ENCODE results near the gene COPRS. TPM values are rescaled to one million over a fixed set of nuclear protein-coding genes. Genes with fewer than 3 reads are reported as not detected.
A peak's percentile ranks its signal among the peaks of the same experiment; 100 is the strongest.

COPRS gene
- total and polyA plus RNA-seq, 2 donors from 2014 or later: 34.3 to 124 TPM

DNA sequence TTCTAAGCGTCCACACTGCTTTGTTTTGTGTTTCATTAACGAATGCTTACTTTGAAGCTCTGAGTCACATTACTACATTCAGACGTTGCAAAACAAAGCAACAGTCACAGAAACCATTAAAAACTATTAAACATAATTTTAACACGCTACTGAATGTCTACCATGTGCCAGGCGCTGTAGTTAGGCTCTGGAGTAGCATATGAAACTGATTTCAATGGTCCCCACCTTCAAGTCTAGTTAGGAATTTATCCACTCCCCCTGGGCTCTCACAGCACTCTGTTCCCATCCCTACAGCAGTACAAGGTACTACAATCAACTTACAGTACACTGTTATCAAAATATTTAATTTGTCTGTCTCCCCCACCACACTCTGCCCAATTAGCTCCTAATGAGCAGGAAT is 41.8 kb upstream of the COPRS start:
- TF ChIP-seq, protein P1, sequence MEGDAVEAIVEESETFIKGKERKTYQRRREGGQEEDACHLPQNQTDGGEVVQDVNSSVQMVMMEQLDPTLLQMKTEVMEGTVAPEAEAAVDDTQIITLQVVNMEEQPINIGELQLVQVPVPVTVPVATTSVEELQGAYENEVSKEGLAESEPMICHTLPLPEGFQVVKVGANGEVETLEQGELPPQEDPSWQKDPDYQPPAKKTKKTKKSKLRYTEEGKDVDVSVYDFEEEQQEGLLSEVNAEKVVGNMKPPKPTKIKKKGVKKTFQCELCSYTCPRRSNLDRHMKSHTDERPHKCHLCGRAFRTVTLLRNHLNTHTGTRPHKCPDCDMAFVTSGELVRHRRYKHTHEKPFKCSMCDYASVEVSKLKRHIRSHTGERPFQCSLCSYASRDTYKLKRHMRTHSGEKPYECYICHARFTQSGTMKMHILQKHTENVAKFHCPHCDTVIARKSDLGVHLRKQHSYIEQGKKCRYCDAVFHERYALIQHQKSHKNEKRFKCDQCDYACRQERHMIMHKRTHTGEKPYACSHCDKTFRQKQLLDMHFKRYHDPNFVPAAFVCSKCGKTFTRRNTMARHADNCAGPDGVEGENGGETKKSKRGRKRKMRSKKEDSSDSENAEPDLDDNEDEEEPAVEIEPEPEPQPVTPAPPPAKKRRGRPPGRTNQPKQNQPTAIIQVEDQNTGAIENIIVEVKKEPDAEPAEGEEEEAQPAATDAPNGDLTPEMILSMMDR (IDR thresholded peaks at IDR 0.05; ENCODE audit: borderline replicate concordance, extremely low read depth, insufficient read depth): no peak
- Histone ChIP-seq H3K9ac (ENCODE audit: low read length in 3 of 3) (peak overlapping the region; percentile 79 to 85 (median 83)), H3K27ac (ENCODE audit: low read depth in 2 of 2, low read length in 2 of 2) (peak overlapping the region; percentile 38 to 60), H3K36me3 (ENCODE audit: control insufficient read depth in 2 of 3, insufficient read depth in 3 of 3, low read length in 3 of 3) (peaks cover 0 to 10% (median 2%) of the 10 kb centered on the region in 3 donors), H3K9me3 (ENCODE audit: control insufficient read depth in 2 of 3, insufficient read depth in 1 of 3, low read length in 3 of 3) (no peaks in the 10 kb centered on the region), H3K4me1 (ENCODE audit: control insufficient read depth in 2 of 3, insufficient read depth in 2 of 3, low read depth in 1 of 3, low read length in 3 of 3) (peaks cover 0 to 4% (median 0%) of the 10 kb centered on the region in 3 donors), H3K27me3 (ENCODE audit: control insufficient read depth, insufficient read depth, low read length) (no peaks in the 10 kb centered on the region), H3K4me3 (ENCODE audit: low read length in 3 of 3) (peak overlapping the region; percentile 89 to 99 (median 99))
- DNase-seq: peak in 2 of 5 donors; percentile 8 to 21
- intact Hi-C loops (cut with DNase I): no loop called here
- FAIRE-seq: no peak

DNA sequence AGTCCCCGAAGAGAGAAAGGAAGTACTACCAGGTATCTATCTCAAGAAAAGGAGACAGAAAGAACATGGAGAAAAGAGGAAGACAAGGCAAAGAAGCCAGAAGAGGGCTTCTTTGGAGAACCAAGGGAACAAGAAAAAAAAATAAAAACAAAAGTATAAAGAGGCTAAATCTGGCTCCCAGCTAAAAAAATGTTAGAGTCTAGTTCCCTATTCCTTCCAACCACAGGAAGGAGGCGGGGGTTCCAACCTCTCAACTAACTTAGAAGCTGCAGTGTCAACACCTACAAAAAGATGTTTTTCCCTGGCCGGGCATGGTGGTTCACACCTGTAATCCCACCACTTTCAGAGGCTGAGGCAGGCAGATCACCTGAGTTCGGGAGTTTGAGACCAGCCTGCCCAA is 29.1 kb upstream of the COPRS start:
- peaks cover 6 to 40% (median 15%) of the 10 kb centered on the region in 3 donors for H3K36me3 ChIP-seq (ENCODE audit: control insufficient read depth in 2 of 3, insufficient read depth in 3 of 3, low read length in 3 of 3)
- no peaks in the 10 kb centered on the region for H3K4me1 ChIP-seq (ENCODE audit: control insufficient read depth in 2 of 3, insufficient read depth in 2 of 3, low read depth in 1 of 3, low read length in 3 of 3)
- no peak overlapping the region for H3K27ac ChIP-seq (ENCODE audit: low read depth in 2 of 2, low read length in 2 of 2)
- no peak for FAIRE-seq
- intact Hi-C loops (cut with DNase I): no loop called here
- no peak overlapping the region for H3K4me3 ChIP-seq (ENCODE audit: low read length in 3 of 3)
- TF ChIP-seq, protein P1 (IDR thresholded peaks at IDR 0.05; ENCODE audit: borderline replicate concordance, extremely low read depth, insufficient read depth): no peak
- DNase-seq: peak in 1 of 5 donors; percentile 2
- H3K27me3 ChIP-seq (ENCODE audit: control insufficient read depth, insufficient read depth, low read length): no peaks in the 10 kb centered on the region
- H3K9me3 ChIP-seq (ENCODE audit: control insufficient read depth in 2 of 3, insufficient read depth in 1 of 3, low read length in 3 of 3): no peaks in the 10 kb centered on the region
- H3K9ac ChIP-seq (ENCODE audit: low read length in 3 of 3): no peak overlapping the region

DNA sequence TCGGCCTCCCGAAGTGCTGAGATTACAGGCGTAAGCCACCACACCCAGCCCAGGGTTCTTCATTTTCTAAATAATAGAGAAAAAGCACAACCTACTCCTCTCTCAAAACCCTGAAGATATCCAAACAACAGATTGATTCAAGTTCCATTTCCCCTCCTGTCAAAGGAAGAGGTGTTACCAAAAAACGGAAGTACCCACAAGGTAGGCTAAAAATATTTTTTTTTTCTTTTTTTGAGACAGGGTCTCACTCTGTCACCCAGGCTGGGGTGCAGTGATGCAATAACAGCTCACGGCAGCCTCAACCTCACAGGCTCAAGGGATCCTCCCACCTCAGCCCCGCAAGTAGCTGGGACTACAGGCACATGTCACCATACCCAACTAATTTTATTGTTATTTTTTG is 23.5 kb upstream of the COPRS start:
- no peak overlapping the region for H3K4me3 ChIP-seq (ENCODE audit: low read length in 3 of 3)
- no peaks in the 10 kb centered on the region for H3K27me3 ChIP-seq (ENCODE audit: control insufficient read depth, insufficient read depth, low read length)
- no peaks in the 10 kb centered on the region for H3K9me3 ChIP-seq (ENCODE audit: control insufficient read depth in 2 of 3, insufficient read depth in 1 of 3, low read length in 3 of 3)
- H3K27ac ChIP-seq (ENCODE audit: low read depth in 2 of 2, low read length in 2 of 2): no peak overlapping the region
- TF ChIP-seq, protein P1 (IDR thresholded peaks at IDR 0.05; ENCODE audit: borderline replicate concordance, extremely low read depth, insufficient read depth): no peak
- no peaks in the 10 kb centered on the region for H3K4me1 ChIP-seq (ENCODE audit: control insufficient read depth in 2 of 3, insufficient read depth in 2 of 3, low read depth in 1 of 3, low read length in 3 of 3)
- intact Hi-C loops (cut with DNase I): no loop called here
- no peak overlapping the region for H3K9ac ChIP-seq (ENCODE audit: low read length in 3 of 3)
- FAIRE-seq (no peak), DNase-seq (no peak)
- H3K36me3 ChIP-seq (ENCODE audit: control insufficient read depth in 2 of 3, insufficient read depth in 3 of 3, low read length in 3 of 3): peaks cover 0 to 30% (median 13%) of the 10 kb centered on the region in 3 donors

DNA sequence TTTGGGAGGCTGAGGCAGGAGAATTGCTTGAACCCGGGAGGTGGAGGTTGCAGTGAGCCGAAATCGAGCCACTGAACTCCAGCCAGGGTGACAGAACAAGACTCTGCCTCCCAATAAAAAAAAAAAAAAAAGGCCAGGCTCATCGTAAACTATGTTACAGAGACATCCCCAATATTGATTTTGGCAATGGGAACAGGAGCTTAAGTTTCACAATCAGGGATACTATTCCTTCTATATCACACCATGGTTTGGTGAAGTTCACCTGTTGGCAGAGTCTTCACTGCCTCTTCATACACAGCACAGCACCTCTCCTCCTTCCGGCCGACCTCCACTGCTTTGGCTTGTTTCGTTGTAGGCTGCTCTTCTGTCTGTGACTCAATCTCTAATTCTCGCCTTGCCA is 21.3 kb upstream of the COPRS start:
- FAIRE-seq (no peak), DNase-seq (no peak)
- no peaks in the 10 kb centered on the region for H3K4me1 ChIP-seq (ENCODE audit: control insufficient read depth in 2 of 3, insufficient read depth in 2 of 3, low read depth in 1 of 3, low read length in 3 of 3)
- H3K27ac ChIP-seq (ENCODE audit: low read depth in 2 of 2, low read length in 2 of 2): no peak overlapping the region
- no peaks in the 10 kb centered on the region for H3K27me3 ChIP-seq (ENCODE audit: control insufficient read depth, insufficient read depth, low read length)
- TF ChIP-seq, protein P1 (IDR thresholded peaks at IDR 0.05; ENCODE audit: borderline replicate concordance, extremely low read depth, insufficient read depth): no peak
- no peak overlapping the region for H3K9ac ChIP-seq (ENCODE audit: low read length in 3 of 3)
- H3K9me3 ChIP-seq (ENCODE audit: control insufficient read depth in 2 of 3, insufficient read depth in 1 of 3, low read length in 3 of 3): no peaks in the 10 kb centered on the region
- intact Hi-C loops (cut with DNase I): no loop called here
- H3K36me3 ChIP-seq (ENCODE audit: control insufficient read depth in 2 of 3, insufficient read depth in 3 of 3, low read length in 3 of 3): peaks cover 0 to 28% (median 13%) of the 10 kb centered on the region in 3 donors
- H3K4me3 ChIP-seq (ENCODE audit: low read length in 3 of 3): no peak overlapping the region
